Measurements from ENCODE around the gene LLPH.

The LLPH gene

DNA sequence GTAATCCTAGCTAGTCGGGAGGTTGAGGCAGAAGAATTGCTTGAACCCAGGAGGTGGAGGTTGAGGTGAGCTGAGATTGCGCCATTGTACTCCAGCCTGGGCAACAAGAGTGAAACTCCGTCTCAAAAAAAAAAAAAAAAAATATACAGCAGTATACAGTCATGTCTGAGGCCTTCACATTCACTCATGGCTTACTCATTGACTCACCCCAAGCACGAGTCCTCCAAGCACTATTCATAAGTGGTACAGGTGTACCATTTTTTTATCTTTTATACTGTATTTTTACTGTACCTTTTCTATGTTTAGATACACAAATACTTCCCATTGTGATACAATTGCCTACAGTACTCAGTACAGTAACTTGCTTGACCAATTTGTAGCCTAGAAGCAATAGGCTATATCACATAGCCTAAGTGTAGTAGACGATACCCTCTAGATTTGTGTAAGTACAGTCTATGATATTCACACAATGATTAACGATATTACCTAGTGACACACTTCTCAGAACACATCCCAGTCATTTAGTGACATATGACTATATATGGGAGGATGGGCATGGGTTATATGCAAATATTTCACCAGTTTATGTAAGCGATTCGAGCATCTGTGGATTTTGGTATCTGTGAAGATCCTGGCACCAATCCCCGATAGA lies 12.2 kb downstream of the LLPH start:
- no peaks in the 10 kb centered on the region for H3K79me1 ChIP-seq (replicated peaks; ENCODE audit: low read length, poor library complexity, severe bottlenecking)
- WGBS: 100% methylated on average over 4 of the region's 9 CpGs
- no peak overlapping the region for H3K4ac ChIP-seq (ENCODE audit: low read depth in 1 of 2, low read length in 2 of 2)
- no peak overlapping the region for H2BK15ac ChIP-seq (ENCODE audit: low read depth, poor library complexity, severe bottlenecking)
- no peak overlapping the region for H3K27ac ChIP-seq (ENCODE audit: low read length, poor library complexity, severe bottlenecking)
- no peak overlapping the region for H4K8ac ChIP-seq (ENCODE audit: low read length)
- no peak overlapping the region for H3K9ac ChIP-seq (ENCODE audit: low read length)
- H3K14ac ChIP-seq (ENCODE audit: low read length in 2 of 2): no peak overlapping the region
- no peak overlapping the region for H3K4me3 ChIP-seq (ENCODE audit: insufficient read depth in 1 of 2, low read depth in 1 of 2, low read length in 2 of 2)
- no peak overlapping the region for H2BK120ac ChIP-seq (ENCODE audit: low read depth, low read length)
- H3K36me3 ChIP-seq (ENCODE audit: control insufficient read depth in 1 of 2, insufficient read depth in 2 of 2, low read depth in 1 of 2, low read length in 2 of 2): peaks cover 0 to 20% of the 10 kb centered on the region in 2 experiments
- H3K4me2 ChIP-seq (ENCODE audit: low read length, poor library complexity, severe bottlenecking): no peak overlapping the region
- H2BK12ac ChIP-seq (ENCODE audit: low read length in 2 of 2): no peak overlapping the region
- no peak overlapping the region for H3K18ac ChIP-seq (ENCODE audit: low read depth in 1 of 2, low read length in 2 of 2)
- H2AFZ ChIP-seq (ENCODE audit: low read depth, low read length): no peak overlapping the region
- H4K91ac ChIP-seq (ENCODE audit: low read length): no peak overlapping the region
- no peak overlapping the region for H3K23ac ChIP-seq (ENCODE audit: low read length in 2 of 2)
- H3K9me3 ChIP-seq (ENCODE audit: control insufficient read depth, low read length): no peaks in the 10 kb centered on the region
- no peaks in the 10 kb centered on the region for H3K4me1 ChIP-seq (ENCODE audit: control insufficient read depth, insufficient read depth, low read depth, low read length)
- no peak for DNase-seq
- H2AK5ac ChIP-seq (ENCODE audit: low read length, severe bottlenecking): no peak overlapping the region
- no peak overlapping the region for H2BK5ac ChIP-seq (ENCODE audit: low read depth, low read length, poor library complexity, severe bottlenecking)
- no peaks in the 10 kb centered on the region for H3K27me3 ChIP-seq (ENCODE audit: control insufficient read depth in 1 of 2, insufficient read depth in 1 of 2, low read length in 2 of 2)

DNA sequence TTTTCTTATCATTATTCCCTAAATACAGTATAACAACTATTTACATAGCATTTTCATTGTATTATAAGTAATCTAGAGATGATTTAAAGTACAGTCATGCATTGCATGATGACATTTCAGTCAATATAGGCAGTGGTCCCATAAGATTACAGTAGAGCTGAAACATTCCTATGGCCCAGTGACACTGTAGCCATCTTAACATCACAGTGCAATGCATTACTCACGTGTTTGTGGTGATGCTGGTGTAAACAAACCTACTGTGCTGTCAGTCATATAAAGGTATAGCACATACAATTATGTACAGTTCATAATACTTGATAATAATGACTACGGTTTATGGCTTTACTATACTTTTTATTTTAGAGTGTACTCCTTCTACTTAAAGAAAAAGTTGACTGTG lies 13.3 kb downstream of the LLPH start:
- peaks cover 0 to 9% of the 10 kb centered on the region in 2 experiments for H3K36me3 ChIP-seq (ENCODE audit: control insufficient read depth in 1 of 2, insufficient read depth in 2 of 2, low read depth in 1 of 2, low read length in 2 of 2)
- no peak overlapping the region for H2AK5ac ChIP-seq (ENCODE audit: low read length, severe bottlenecking)
- H3K27ac ChIP-seq (ENCODE audit: low read length, poor library complexity, severe bottlenecking): no peak overlapping the region
- H2BK120ac ChIP-seq (ENCODE audit: low read depth, low read length): no peak overlapping the region
- no peaks in the 10 kb centered on the region for H3K4me1 ChIP-seq (ENCODE audit: control insufficient read depth, insufficient read depth, low read depth, low read length)
- WGBS: no CpG with 5 or more reads among the region's 2 CpGs
- no peak overlapping the region for H3K14ac ChIP-seq (ENCODE audit: low read length in 2 of 2)
- H3K4ac ChIP-seq (ENCODE audit: low read depth in 1 of 2, low read length in 2 of 2): no peak overlapping the region
- no peak overlapping the region for H2BK12ac ChIP-seq (ENCODE audit: low read length in 2 of 2)
- H2BK15ac ChIP-seq (ENCODE audit: low read depth, poor library complexity, severe bottlenecking): no peak overlapping the region
- DNase-seq: no peak
- no peak overlapping the region for H3K18ac ChIP-seq (ENCODE audit: low read depth in 1 of 2, low read length in 2 of 2)
- no peaks in the 10 kb centered on the region for H3K9me3 ChIP-seq (ENCODE audit: control insufficient read depth, low read length)
- H3K4me2 ChIP-seq (ENCODE audit: low read length, poor library complexity, severe bottlenecking): no peak overlapping the region
- no peak overlapping the region for H3K9ac ChIP-seq (ENCODE audit: low read length)
- no peak overlapping the region for H3K23ac ChIP-seq (ENCODE audit: low read length in 2 of 2)
- no peak overlapping the region for H4K91ac ChIP-seq (ENCODE audit: low read length)
- H4K8ac ChIP-seq (ENCODE audit: low read length): no peak overlapping the region
- no peak overlapping the region for H2AFZ ChIP-seq (ENCODE audit: low read depth, low read length)
- no peak overlapping the region for H2BK5ac ChIP-seq (ENCODE audit: low read depth, low read length, poor library complexity, severe bottlenecking)
- no peak overlapping the region for H3K4me3 ChIP-seq (ENCODE audit: insufficient read depth in 1 of 2, low read depth in 1 of 2, low read length in 2 of 2)
- H3K27me3 ChIP-seq (ENCODE audit: control insufficient read depth in 1 of 2, insufficient read depth in 1 of 2, low read length in 2 of 2): no peaks in the 10 kb centered on the region
- H3K79me1 ChIP-seq (replicated peaks; ENCODE audit: low read length, poor library complexity, severe bottlenecking): no peaks in the 10 kb centered on the region

DNA sequence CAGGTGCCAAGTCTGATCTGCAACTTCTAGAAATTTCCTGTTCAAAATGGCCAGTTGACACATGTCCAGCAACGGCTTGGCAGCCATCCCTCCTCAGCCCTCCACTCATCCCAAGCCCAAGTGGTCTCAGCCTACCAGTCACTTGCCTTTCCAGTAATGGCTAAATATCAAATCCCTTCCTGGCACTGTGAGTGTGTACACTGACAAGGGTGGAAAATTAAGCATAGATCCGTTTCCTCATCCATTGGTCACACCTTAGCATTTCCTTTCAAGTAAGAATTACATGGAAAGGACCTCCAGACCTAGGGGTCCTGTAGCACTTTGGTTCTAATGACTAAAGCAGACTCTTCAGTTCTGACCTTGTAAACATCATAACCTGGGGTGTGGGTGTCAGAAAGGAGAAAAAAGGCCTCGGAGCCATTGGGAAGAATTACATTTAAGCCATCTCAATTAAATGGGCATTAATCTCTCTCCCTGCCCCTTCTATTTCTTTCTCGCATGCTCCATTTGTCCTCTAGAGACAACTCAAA lies 15.4 kb downstream of the LLPH start:
- H2BK5ac ChIP-seq (ENCODE audit: low read depth, low read length, poor library complexity, severe bottlenecking): no peak overlapping the region
- H2BK12ac ChIP-seq (ENCODE audit: low read length in 2 of 2): no peak overlapping the region
- no peaks in the 10 kb centered on the region for H3K36me3 ChIP-seq (ENCODE audit: control insufficient read depth in 1 of 2, insufficient read depth in 2 of 2, low read depth in 1 of 2, low read length in 2 of 2)
- H3K23ac ChIP-seq (ENCODE audit: low read length in 2 of 2): no peak overlapping the region
- WGBS: 95% methylated on average over 4 of the region's 4 CpGs
- H4K8ac ChIP-seq (ENCODE audit: low read length): no peak overlapping the region
- H3K9me3 ChIP-seq (ENCODE audit: control insufficient read depth, low read length): no peaks in the 10 kb centered on the region
- DNase-seq: no peak
- no peaks in the 10 kb centered on the region for H3K27me3 ChIP-seq (ENCODE audit: control insufficient read depth in 1 of 2, insufficient read depth in 1 of 2, low read length in 2 of 2)
- no peak overlapping the region for H2BK120ac ChIP-seq (ENCODE audit: low read depth, low read length)
- H3K4me3 ChIP-seq (ENCODE audit: insufficient read depth in 1 of 2, low read depth in 1 of 2, low read length in 2 of 2): no peak overlapping the region
- no peak overlapping the region for H3K9ac ChIP-seq (ENCODE audit: low read length)
- H4K91ac ChIP-seq (ENCODE audit: low read length): no peak overlapping the region
- H3K4ac ChIP-seq (ENCODE audit: low read depth in 1 of 2, low read length in 2 of 2): no peak overlapping the region
- H2AK5ac ChIP-seq (ENCODE audit: low read length, severe bottlenecking): no peak overlapping the region
- H3K27ac ChIP-seq (ENCODE audit: low read length, poor library complexity, severe bottlenecking): no peak overlapping the region
- no peak overlapping the region for H3K4me2 ChIP-seq (ENCODE audit: low read length, poor library complexity, severe bottlenecking)
- no peak overlapping the region for H2BK15ac ChIP-seq (ENCODE audit: low read depth, poor library complexity, severe bottlenecking)
- H3K4me1 ChIP-seq (ENCODE audit: control insufficient read depth, insufficient read depth, low read depth, low read length): no peaks in the 10 kb centered on the region
- H3K79me1 ChIP-seq (replicated peaks; ENCODE audit: low read length, poor library complexity, severe bottlenecking): no peaks in the 10 kb centered on the region
- no peak overlapping the region for H3K14ac ChIP-seq (ENCODE audit: low read length in 2 of 2)
- no peak overlapping the region for H2AFZ ChIP-seq (ENCODE audit: low read depth, low read length)
- no peak overlapping the region for H3K18ac ChIP-seq (ENCODE audit: low read depth in 1 of 2, low read length in 2 of 2)

DNA sequence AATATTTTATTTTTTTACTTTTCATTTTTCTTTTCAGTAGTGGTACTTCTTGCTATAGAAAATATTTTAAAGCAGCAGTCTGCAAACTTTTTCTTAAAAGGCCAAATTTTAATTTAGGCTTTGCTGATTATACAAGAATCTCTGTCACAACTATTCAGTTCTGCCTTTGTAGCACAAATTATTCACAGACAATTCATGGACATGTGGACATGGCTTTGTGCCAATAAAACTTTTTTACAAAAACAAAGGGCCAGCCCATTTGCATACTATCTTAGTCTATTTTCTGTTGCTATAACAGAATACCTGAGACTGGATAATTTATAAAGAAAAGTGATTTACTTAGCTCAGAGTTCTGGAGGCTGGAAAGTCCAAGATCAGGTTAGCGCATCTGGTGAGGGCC lies 17.1 kb downstream of the LLPH start:
- H3K4ac ChIP-seq (ENCODE audit: low read depth in 1 of 2, low read length in 2 of 2): no peak overlapping the region
- no peaks in the 10 kb centered on the region for H3K4me1 ChIP-seq (ENCODE audit: control insufficient read depth, insufficient read depth, low read depth, low read length)
- H3K27me3 ChIP-seq (ENCODE audit: control insufficient read depth in 1 of 2, insufficient read depth in 1 of 2, low read length in 2 of 2): no peaks in the 10 kb centered on the region
- no peak overlapping the region for H3K4me2 ChIP-seq (ENCODE audit: low read length, poor library complexity, severe bottlenecking)
- H4K8ac ChIP-seq (ENCODE audit: low read length): no peak overlapping the region
- H3K4me3 ChIP-seq (ENCODE audit: insufficient read depth in 1 of 2, low read depth in 1 of 2, low read length in 2 of 2): no peak overlapping the region
- H3K9me3 ChIP-seq (ENCODE audit: control insufficient read depth, low read length): no peaks in the 10 kb centered on the region
- H2BK5ac ChIP-seq (ENCODE audit: low read depth, low read length, poor library complexity, severe bottlenecking): no peak overlapping the region
- no peaks in the 10 kb centered on the region for H3K36me3 ChIP-seq (ENCODE audit: control insufficient read depth in 1 of 2, insufficient read depth in 2 of 2, low read depth in 1 of 2, low read length in 2 of 2)
- H2AFZ ChIP-seq (ENCODE audit: low read depth, low read length): no peak overlapping the region
- H2BK120ac ChIP-seq (ENCODE audit: low read depth, low read length): no peak overlapping the region
- H4K91ac ChIP-seq (ENCODE audit: low read length): no peak overlapping the region
- no peak overlapping the region for H3K23ac ChIP-seq (ENCODE audit: low read length in 2 of 2)
- whole genome bisulfite sequencing: 100% methylated on average over 1 of the region's 1 CpG
- no peak overlapping the region for H2BK15ac ChIP-seq (ENCODE audit: low read depth, poor library complexity, severe bottlenecking)
- no peak overlapping the region for H3K27ac ChIP-seq (ENCODE audit: low read length, poor library complexity, severe bottlenecking)
- H3K79me1 ChIP-seq (replicated peaks; ENCODE audit: low read length, poor library complexity, severe bottlenecking): no peaks in the 10 kb centered on the region
- H2BK12ac ChIP-seq (ENCODE audit: low read length in 2 of 2): no peak overlapping the region
- no peak overlapping the region for H3K18ac ChIP-seq (ENCODE audit: low read depth in 1 of 2, low read length in 2 of 2)
- H2AK5ac ChIP-seq (ENCODE audit: low read length, severe bottlenecking): no peak overlapping the region
- no peak for DNase-seq
- H3K9ac ChIP-seq (ENCODE audit: low read length): no peak overlapping the region
- H3K14ac ChIP-seq (ENCODE audit: low read length in 2 of 2): no peak overlapping the region
